HG02763 (cell line): ENCODE data around the gene EED.
"Not testable (repeated sequence)": the region's sequence is repeated elsewhere in the genome, so short reads cannot be mapped to it uniquely, and the experiment has no call there.

Experiments
- ATAC-seq: cut with Tn5 transposase; IDR thresholded peaks from one replicate; pipeline ENCODE4 v1.9.1; 2021; ENCODE audit warnings: mild to moderate bottlenecking, moderate library complexity; ENCODE audit not compliant: unreplicated experiment

EED gene

GRCh38 chr11:86289508-86290280 is 45.1 kb downstream of the EED start:
- ATAC-seq, result not testable (repeated sequence)

GRCh38 chr11:86291466-86292262 is 47.1 kb downstream of the EED start:
- ATAC-seq, result no peak

GRCh38 chr11:86292912-86293616 is 48.5 kb downstream of the EED start:
- peak; percentile 62 for ATAC-seq

GRCh38 chr11:86294026-86294425 is 49.5 kb downstream of the EED start:
- no peak for ATAC-seq

GRCh38 chr11:86301742-86302091 is 57.2 kb downstream of the EED start:
- no peak for ATAC-seq

GRCh38 chr11:86302092-86302793 is 57.7 kb downstream of the EED start, which contains the start of gene HIKESHI:
HIKESHI (plus strand) TSS chr11:86302240; CDS start chr11:86302449, 209 bp downstream.
- ATAC-seq, result peak; percentile 99

GRCh38 chr11:86303257-86303656 is 58.7 kb downstream of the EED start:
- ATAC-seq, result no peak

GRCh38 chr11:86308710-86309109 is 64.2 kb downstream of the EED start:
- ATAC-seq, result not testable (repeated sequence)

- ATAC-seq, result no peak
These were observed 69.2 kb downstream of the EED start for GRCh38 chr11:86313793-86314192.

GRCh38 chr11:86314636-86315035 is 70.1 kb downstream of the EED start:
- ATAC-seq, result no peak
